Progenitor cell of endocrine pancreas (in vitro differentiated cells): ENCODE results near the gene RAB40B. TPM values are rescaled to one million over a fixed set of nuclear protein-coding genes. Genes with fewer than 3 reads are reported as not detected.

ENCODE experiments used
- DNase-seq: peaks from one replicate; pipeline ENCODE4 v3.0.0; 2021; ENCODE audit warnings: low spot score; ENCODE audit not compliant: unreplicated experiment
- H3K27ac Mint-ChIP-seq: 2 replicates; pipeline ENCODE4 v1.8.0; 2021; ENCODE audit warnings: mild to moderate bottlenecking, moderate library complexity, mixed read lengths
- H3K27me3 Mint-ChIP-seq: 2 replicates; pipeline ENCODE4 v1.8.0; 2021; ENCODE audit warnings: mixed read lengths
- H3K36me3 Mint-ChIP-seq: 2 replicates; pipeline ENCODE4 v1.8.0; 2022; ENCODE audit warnings: mixed read lengths; ENCODE audit not compliant: insufficient read depth
- H3K4me1 Mint-ChIP-seq: 2 replicates; pipeline ENCODE4 v1.8.0; 2021; ENCODE audit warnings: low read depth, mixed read lengths
- H3K4me3 Mint-ChIP-seq: 2 replicates; pipeline ENCODE4 v1.8.0; 2021; ENCODE audit warnings: low read depth, mild to moderate bottlenecking, moderate library complexity, mixed read lengths
- H3K9me3 Mint-ChIP-seq: 2 replicates; pipeline ENCODE4 v1.8.0; 2021; ENCODE audit warnings: low read depth, mixed read lengths
- total RNA-seq: library from RNA; stranded (reverse); gene quantifications from 2 replicates; pipeline ENCODE4 v1.2.1, GENCODE V29; 2021
- TF ChIP-seq, protein P1 (sequence below): fragments of 200-600 bp; sonication (generic); IDR thresholded peaks from one replicate; pipeline ENCODE4 v1.5.0; 2021; ENCODE audit warnings: antibody characterized with exemption, mild to moderate bottlenecking; ENCODE audit not compliant: unreplicated experiment

The RAB40B gene
- total RNA-seq, 1 donor from 2014 or later = 13.3 TPM

GRCh38 chr17:82679586-82680465 is 18.7 kb downstream of the RAB40B start:
- DNase-seq = no peak
- Mint-ChIP-seq H3K4me1 (no peaks in the 10 kb centered on the region), H3K9me3 (peaks cover 9% of the 10 kb centered on the region), H3K4me3 (no peak overlapping the region), H3K27me3 (no peaks in the 10 kb centered on the region), H3K27ac (no peak overlapping the region), H3K36me3 (peaks cover 9% of the 10 kb centered on the region)
- TF ChIP-seq, protein P1, sequence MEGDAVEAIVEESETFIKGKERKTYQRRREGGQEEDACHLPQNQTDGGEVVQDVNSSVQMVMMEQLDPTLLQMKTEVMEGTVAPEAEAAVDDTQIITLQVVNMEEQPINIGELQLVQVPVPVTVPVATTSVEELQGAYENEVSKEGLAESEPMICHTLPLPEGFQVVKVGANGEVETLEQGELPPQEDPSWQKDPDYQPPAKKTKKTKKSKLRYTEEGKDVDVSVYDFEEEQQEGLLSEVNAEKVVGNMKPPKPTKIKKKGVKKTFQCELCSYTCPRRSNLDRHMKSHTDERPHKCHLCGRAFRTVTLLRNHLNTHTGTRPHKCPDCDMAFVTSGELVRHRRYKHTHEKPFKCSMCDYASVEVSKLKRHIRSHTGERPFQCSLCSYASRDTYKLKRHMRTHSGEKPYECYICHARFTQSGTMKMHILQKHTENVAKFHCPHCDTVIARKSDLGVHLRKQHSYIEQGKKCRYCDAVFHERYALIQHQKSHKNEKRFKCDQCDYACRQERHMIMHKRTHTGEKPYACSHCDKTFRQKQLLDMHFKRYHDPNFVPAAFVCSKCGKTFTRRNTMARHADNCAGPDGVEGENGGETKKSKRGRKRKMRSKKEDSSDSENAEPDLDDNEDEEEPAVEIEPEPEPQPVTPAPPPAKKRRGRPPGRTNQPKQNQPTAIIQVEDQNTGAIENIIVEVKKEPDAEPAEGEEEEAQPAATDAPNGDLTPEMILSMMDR = no peak

DNA sequence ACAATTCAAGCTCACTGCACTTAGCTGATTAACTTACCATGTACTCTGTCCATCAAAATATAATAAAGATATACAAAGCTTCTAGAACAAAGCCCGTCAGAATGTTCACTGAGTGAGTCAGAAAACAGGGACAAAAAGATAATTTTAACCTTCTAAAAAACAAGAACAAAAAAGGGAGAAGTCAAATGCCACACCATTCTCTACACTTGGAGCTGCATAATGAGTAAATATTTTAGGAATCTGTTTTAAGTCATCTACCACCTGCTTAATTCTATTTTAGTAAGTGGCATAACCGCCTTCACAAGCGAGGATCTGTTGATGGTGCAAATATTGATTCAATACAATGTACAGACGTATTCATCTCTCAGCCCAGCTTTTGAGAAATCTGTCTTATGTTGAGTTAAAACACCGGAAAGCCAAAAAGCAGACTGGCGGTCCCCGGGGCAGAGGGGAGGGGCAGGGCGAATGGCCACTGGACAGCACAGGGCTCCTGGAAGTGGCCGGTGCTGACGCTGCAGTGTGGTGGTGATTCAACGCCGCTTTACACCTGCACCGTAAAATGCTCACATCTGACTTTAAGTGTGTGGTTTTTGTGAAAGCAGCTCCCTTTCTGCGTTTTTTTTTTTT is 20.1 kb downstream of the RAB40B start:
- Mint-ChIP-seq H3K27me3 (no peaks in the 10 kb centered on the region), H3K4me3 (no peak overlapping the region), H3K27ac (peak overlapping the region; percentile 43), H3K4me1 (no peaks in the 10 kb centered on the region), H3K9me3 (peaks cover 9% of the 10 kb centered on the region), H3K36me3 (peaks cover 7% of the 10 kb centered on the region)
- TF ChIP-seq, protein P1 = no peak
- DNase-seq = no peak

DNA sequence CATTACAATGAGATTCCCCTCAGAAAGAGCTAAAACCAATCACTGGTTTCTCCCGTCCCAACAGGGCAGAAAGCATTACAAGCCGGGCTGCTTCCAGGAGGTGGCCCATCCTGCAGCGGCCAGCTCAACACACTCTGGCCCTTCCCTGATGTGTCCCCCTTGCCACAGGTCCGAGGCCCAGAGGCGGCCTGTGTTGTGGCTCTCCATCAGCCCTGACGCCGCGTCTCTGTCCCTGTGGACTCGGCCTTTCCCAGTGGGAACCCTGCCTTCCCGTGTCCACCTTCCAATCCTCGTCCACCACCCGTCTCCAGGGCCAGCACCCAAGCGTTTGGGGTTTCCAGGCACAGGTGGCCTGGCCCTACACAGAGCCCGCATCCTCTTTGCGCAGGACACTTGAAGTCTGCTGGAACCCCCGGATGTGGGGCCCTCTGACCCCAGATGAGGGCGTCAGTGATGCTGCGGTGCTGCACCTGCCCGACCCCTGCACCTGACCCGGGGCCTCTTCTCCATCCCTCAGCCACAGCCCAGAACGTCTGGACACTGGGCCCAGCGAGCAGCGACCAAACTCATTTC is 21.1 kb downstream of the RAB40B start:
- peak overlapping the region; percentile 45 for H3K27ac Mint-ChIP-seq
- H3K4me3 Mint-ChIP-seq = no peak overlapping the region
- peaks cover 8% of the 10 kb centered on the region for H3K9me3 Mint-ChIP-seq
- no peaks in the 10 kb centered on the region for H3K27me3 Mint-ChIP-seq
- no peaks in the 10 kb centered on the region for H3K4me1 Mint-ChIP-seq
- TF ChIP-seq, protein P1 = no peak
- no peak for DNase-seq
- H3K36me3 Mint-ChIP-seq = peaks cover 7% of the 10 kb centered on the region

GRCh38 chr17:82675476-82676245 is 22.8 kb downstream of the RAB40B start:
- H3K4me3 Mint-ChIP-seq = no peak overlapping the region
- no peaks in the 10 kb centered on the region for H3K36me3 Mint-ChIP-seq
- H3K27me3 Mint-ChIP-seq = no peaks in the 10 kb centered on the region
- H3K27ac Mint-ChIP-seq = peak overlapping the region; percentile 0
- TF ChIP-seq, protein P1 = no peak
- H3K4me1 Mint-ChIP-seq = no peaks in the 10 kb centered on the region
- DNase-seq = no peak
- no peaks in the 10 kb centered on the region for H3K9me3 Mint-ChIP-seq
